SU-DHL-6 (cell line): ENCODE results near the gene ZC2HC1B.

Experiments
- CTCF ChIP-seq: fragments of 200-600 bp; sonication (generic); IDR thresholded peaks from one replicate; pipeline ENCODE4 v1.5.1; 2017; ENCODE audit warnings: antibody characterized with exemption, mild to moderate bottlenecking, low read length, moderate library complexity; ENCODE audit not compliant: insufficient read depth, poor library complexity, severe bottlenecking
- EZH2phosphoT487 ChIP-seq: fragments of 200-600 bp; sonication (generic), shearing (Covaris generic); conservative IDR thresholded peaks from 2 replicates; pipeline ENCODE4 v1.6.1; 2018; ENCODE audit warnings: mild to moderate bottlenecking, antibody characterized with exemption, low read length, moderate library complexity, mixed read lengths

GRCh38 chr6:143894655-143895054, 30.4 kb downstream of the ZC2HC1B start:
- TF ChIP-seq CTCF (no peak), EZH2phosphoT487 (no peak)
